Measurements from ENCODE around the gene HOXA4.

HOXA4 gene

GRCh38 chr7:27133409-27134231 is 3.1 kb upstream of the HOXA4 start:
- Histone ChIP-seq H2BK5ac (ENCODE audit: low read depth, low read length, poor library complexity, severe bottlenecking) (no peak overlapping the region), H3K4me3 (ENCODE audit: insufficient read depth in 1 of 2, low read depth in 1 of 2, low read length in 2 of 2) (peak overlapping the region in 1 of 2 experiments; percentile 32), H3K9ac (ENCODE audit: low read length) (peak overlapping the region; percentile 77), H3K18ac (ENCODE audit: low read depth in 1 of 2, low read length in 2 of 2) (no peak overlapping the region), H2AK5ac (ENCODE audit: low read length, severe bottlenecking) (no peak overlapping the region), H4K8ac (ENCODE audit: low read length) (no peak overlapping the region), H3K27me3 (ENCODE audit: control insufficient read depth in 1 of 2, insufficient read depth in 1 of 2, low read length in 2 of 2) (no peaks in the 10 kb centered on the region), H4K91ac (ENCODE audit: low read length) (no peak overlapping the region), H2BK120ac (ENCODE audit: low read depth, low read length) (no peak overlapping the region), H2BK12ac (ENCODE audit: low read length in 2 of 2) (no peak overlapping the region), H3K4me2 (ENCODE audit: low read length, poor library complexity, severe bottlenecking) (no peak overlapping the region), H3K23ac (ENCODE audit: low read length in 2 of 2) (no peak overlapping the region), H2BK15ac (ENCODE audit: low read depth, poor library complexity, severe bottlenecking) (no peak overlapping the region), H3K36me3 (ENCODE audit: control insufficient read depth in 1 of 2, insufficient read depth in 2 of 2, low read depth in 1 of 2, low read length in 2 of 2) (peaks cover 0 to 6% of the 10 kb centered on the region in 2 experiments), H3K4ac (ENCODE audit: low read depth in 1 of 2, low read length in 2 of 2) (no peak overlapping the region), H3K4me1 (ENCODE audit: control insufficient read depth, insufficient read depth, low read depth, low read length) (peaks cover 13% of the 10 kb centered on the region), H3K27ac (ENCODE audit: low read length, poor library complexity, severe bottlenecking) (no peak overlapping the region), H3K79me1 (replicated peaks; ENCODE audit: low read length, poor library complexity, severe bottlenecking) (no peaks in the 10 kb centered on the region), H3K9me3 (ENCODE audit: control insufficient read depth, low read length) (no peaks in the 10 kb centered on the region), H3K14ac (ENCODE audit: low read length in 2 of 2) (no peak overlapping the region), H2AFZ (ENCODE audit: low read depth, low read length) (no peak overlapping the region)
- WGBS = 46% methylated on average over 14 of the region's 18 CpGs
- no peak for DNase-seq

GRCh38 chr7:27132978-27133377 is 2.4 kb upstream of the HOXA4 start:
- no peak overlapping the region for H3K4ac ChIP-seq (ENCODE audit: low read depth in 1 of 2, low read length in 2 of 2)
- H3K27me3 ChIP-seq (ENCODE audit: control insufficient read depth in 1 of 2, insufficient read depth in 1 of 2, low read length in 2 of 2) = no peaks in the 10 kb centered on the region
- 22% methylated on average over 6 of the region's 6 CpGs for WGBS
- peaks cover 13% of the 10 kb centered on the region for H3K4me1 ChIP-seq (ENCODE audit: control insufficient read depth, insufficient read depth, low read depth, low read length)
- H3K9me3 ChIP-seq (ENCODE audit: control insufficient read depth, low read length) = no peaks in the 10 kb centered on the region
- H2BK12ac ChIP-seq (ENCODE audit: low read length in 2 of 2) = no peak overlapping the region
- H3K14ac ChIP-seq (ENCODE audit: low read length in 2 of 2) = no peak overlapping the region
- H2BK15ac ChIP-seq (ENCODE audit: low read depth, poor library complexity, severe bottlenecking) = no peak overlapping the region
- no peak overlapping the region for H3K4me2 ChIP-seq (ENCODE audit: low read length, poor library complexity, severe bottlenecking)
- H4K91ac ChIP-seq (ENCODE audit: low read length) = no peak overlapping the region
- H4K8ac ChIP-seq (ENCODE audit: low read length) = no peak overlapping the region
- H2BK5ac ChIP-seq (ENCODE audit: low read depth, low read length, poor library complexity, severe bottlenecking) = no peak overlapping the region
- H3K9ac ChIP-seq (ENCODE audit: low read length) = no peak overlapping the region
- no peaks in the 10 kb centered on the region for H3K79me1 ChIP-seq (replicated peaks; ENCODE audit: low read length, poor library complexity, severe bottlenecking)
- no peak overlapping the region for H3K23ac ChIP-seq (ENCODE audit: low read length in 2 of 2)
- no peak overlapping the region for H3K4me3 ChIP-seq (ENCODE audit: insufficient read depth in 1 of 2, low read depth in 1 of 2, low read length in 2 of 2)
- H2AK5ac ChIP-seq (ENCODE audit: low read length, severe bottlenecking) = no peak overlapping the region
- no peak overlapping the region for H2AFZ ChIP-seq (ENCODE audit: low read depth, low read length)
- no peak overlapping the region for H2BK120ac ChIP-seq (ENCODE audit: low read depth, low read length)
- DNase-seq = no peak
- H3K18ac ChIP-seq (ENCODE audit: low read depth in 1 of 2, low read length in 2 of 2) = no peak overlapping the region
- peaks cover 0 to 8% of the 10 kb centered on the region in 2 experiments for H3K36me3 ChIP-seq (ENCODE audit: control insufficient read depth in 1 of 2, insufficient read depth in 2 of 2, low read depth in 1 of 2, low read length in 2 of 2)
- H3K27ac ChIP-seq (ENCODE audit: low read length, poor library complexity, severe bottlenecking) = no peak overlapping the region

- 62% methylated on average over 2 of the region's 2 CpGs for WGBS
- H2BK5ac ChIP-seq (ENCODE audit: low read depth, low read length, poor library complexity, severe bottlenecking) = no peak overlapping the region
- no peak overlapping the region for H3K18ac ChIP-seq (ENCODE audit: low read depth in 1 of 2, low read length in 2 of 2)
- H3K23ac ChIP-seq (ENCODE audit: low read length in 2 of 2) = no peak overlapping the region
- H3K27me3 ChIP-seq (ENCODE audit: control insufficient read depth in 1 of 2, insufficient read depth in 1 of 2, low read length in 2 of 2) = no peaks in the 10 kb centered on the region
- H2BK15ac ChIP-seq (ENCODE audit: low read depth, poor library complexity, severe bottlenecking) = no peak overlapping the region
- no peak overlapping the region for H4K8ac ChIP-seq (ENCODE audit: low read length)
- H3K36me3 ChIP-seq (ENCODE audit: control insufficient read depth in 1 of 2, insufficient read depth in 2 of 2, low read depth in 1 of 2, low read length in 2 of 2) = peaks cover 0 to 5% of the 10 kb centered on the region in 2 experiments
- no peak overlapping the region for H2AK5ac ChIP-seq (ENCODE audit: low read length, severe bottlenecking)
- no peak overlapping the region for H3K4me2 ChIP-seq (ENCODE audit: low read length, poor library complexity, severe bottlenecking)
- no peak overlapping the region for H3K4ac ChIP-seq (ENCODE audit: low read depth in 1 of 2, low read length in 2 of 2)
- H4K91ac ChIP-seq (ENCODE audit: low read length) = no peak overlapping the region
- H2BK12ac ChIP-seq (ENCODE audit: low read length in 2 of 2) = no peak overlapping the region
- H2AFZ ChIP-seq (ENCODE audit: low read depth, low read length) = no peak overlapping the region
- no peak overlapping the region for H3K4me3 ChIP-seq (ENCODE audit: insufficient read depth in 1 of 2, low read depth in 1 of 2, low read length in 2 of 2)
- no peak overlapping the region for H3K27ac ChIP-seq (ENCODE audit: low read length, poor library complexity, severe bottlenecking)
- H2BK120ac ChIP-seq (ENCODE audit: low read depth, low read length) = no peak overlapping the region
- no peak overlapping the region for H3K14ac ChIP-seq (ENCODE audit: low read length in 2 of 2)
- no peak for DNase-seq
- no peaks in the 10 kb centered on the region for H3K79me1 ChIP-seq (replicated peaks; ENCODE audit: low read length, poor library complexity, severe bottlenecking)
- peaks cover 13% of the 10 kb centered on the region for H3K4me1 ChIP-seq (ENCODE audit: control insufficient read depth, insufficient read depth, low read depth, low read length)
- peak overlapping the region; percentile 87 for H3K9ac ChIP-seq (ENCODE audit: low read length)
- H3K9me3 ChIP-seq (ENCODE audit: control insufficient read depth, low read length) = no peaks in the 10 kb centered on the region
These were observed 1.7 kb upstream of the HOXA4 start for GRCh38 chr7:27132214-27132613.

DNA sequence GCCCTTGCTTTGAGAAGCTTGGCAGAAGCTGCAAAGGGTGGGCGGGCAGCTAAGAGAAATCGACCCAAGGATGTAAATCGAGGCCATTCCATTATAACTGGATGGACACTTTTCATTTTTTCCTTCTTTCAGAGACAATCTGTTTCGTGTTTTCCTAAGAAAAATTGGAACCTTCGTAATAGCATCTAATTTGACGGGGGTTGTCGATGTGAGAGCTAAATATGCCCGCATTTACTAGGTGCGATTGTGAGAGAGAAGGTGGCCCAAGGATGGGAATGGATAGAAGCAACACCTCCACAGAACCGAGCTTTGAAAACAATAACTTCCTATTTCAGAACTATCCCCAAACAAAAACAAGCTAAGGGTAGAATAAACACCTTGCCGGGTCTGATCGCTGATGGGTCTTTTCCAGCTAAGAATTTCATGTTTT is 848 bp upstream of the HOXA4 start:
- H3K23ac ChIP-seq (ENCODE audit: low read length in 2 of 2) = no peak overlapping the region
- H2AFZ ChIP-seq (ENCODE audit: low read depth, low read length) = no peak overlapping the region
- no peak overlapping the region for H2BK12ac ChIP-seq (ENCODE audit: low read length in 2 of 2)
- no peak overlapping the region for H2BK5ac ChIP-seq (ENCODE audit: low read depth, low read length, poor library complexity, severe bottlenecking)
- WGBS = 38% methylated on average over 10 of the region's 12 CpGs
- peaks cover 10% of the 10 kb centered on the region for H3K4me1 ChIP-seq (ENCODE audit: control insufficient read depth, insufficient read depth, low read depth, low read length)
- peak overlapping the region; percentile 76 for H4K91ac ChIP-seq (ENCODE audit: low read length)
- peak overlapping the region; percentile 51 for H3K4me2 ChIP-seq (ENCODE audit: low read length, poor library complexity, severe bottlenecking)
- H3K27me3 ChIP-seq (ENCODE audit: control insufficient read depth in 1 of 2, insufficient read depth in 1 of 2, low read length in 2 of 2) = no peaks in the 10 kb centered on the region
- H3K27ac ChIP-seq (ENCODE audit: low read length, poor library complexity, severe bottlenecking) = peak overlapping the region; percentile 0
- no peaks in the 10 kb centered on the region for H3K79me1 ChIP-seq (replicated peaks; ENCODE audit: low read length, poor library complexity, severe bottlenecking)
- H3K9ac ChIP-seq (ENCODE audit: low read length) = peak overlapping the region; percentile 87
- no peak for DNase-seq
- H3K14ac ChIP-seq (ENCODE audit: low read length in 2 of 2) = no peak overlapping the region
- H2AK5ac ChIP-seq (ENCODE audit: low read length, severe bottlenecking) = no peak overlapping the region
- peak overlapping the region; percentile 67 to 83 for H3K4me3 ChIP-seq (ENCODE audit: insufficient read depth in 1 of 2, low read depth in 1 of 2, low read length in 2 of 2)
- no peak overlapping the region for H2BK15ac ChIP-seq (ENCODE audit: low read depth, poor library complexity, severe bottlenecking)
- no peak overlapping the region for H3K4ac ChIP-seq (ENCODE audit: low read depth in 1 of 2, low read length in 2 of 2)
- no peak overlapping the region for H2BK120ac ChIP-seq (ENCODE audit: low read depth, low read length)
- H3K36me3 ChIP-seq (ENCODE audit: control insufficient read depth in 1 of 2, insufficient read depth in 2 of 2, low read depth in 1 of 2, low read length in 2 of 2) = peaks cover 0 to 5% of the 10 kb centered on the region in 2 experiments
- peak overlapping the region in 1 of 2 experiments; percentile 67 for H3K18ac ChIP-seq (ENCODE audit: low read depth in 1 of 2, low read length in 2 of 2)
- no peaks in the 10 kb centered on the region for H3K9me3 ChIP-seq (ENCODE audit: control insufficient read depth, low read length)
- peak overlapping the region; percentile 77 for H4K8ac ChIP-seq (ENCODE audit: low read length)
